A673 (cell line): Measurements from ENCODE around the gene OR4D2.

Source experiments
- CTCF ChIP-seq: fragments of 300-800, 200-600 bp; sonication (generic); conservative IDR thresholded peaks from 2 replicates; pipeline ENCODE4 v1.5.1; 2017; ENCODE audit warnings: low read depth, mild to moderate bottlenecking, antibody characterized with exemption, low read length, moderate library complexity, mixed read lengths
- EZH2 ChIP-seq: fragments of 200-600 bp; sonication (generic); IDR thresholded peaks from 2 replicates; pipeline ENCODE4 v1.6.1; 2017; ENCODE audit warnings: borderline replicate concordance, low read depth, mild to moderate bottlenecking, mixed read lengths, antibody characterized with exemption, low read length; ENCODE audit not compliant: poor library complexity, severe bottlenecking

- TF ChIP-seq CTCF: no peak
- TF ChIP-seq EZH2: no peak
These were observed 16.4 kb upstream of the OR4D2 start for GRCh38 chr17:58150394-58150793.
